Stimulated activated CD4-positive, alpha-beta T cell treated with anti-CD3 and anti-CD28 coated beads, Interleukin-15, amount 100 ng/mL, for 24 hours (primary cell): Measurements from ENCODE around the gene NCS1.

Experiments
- DNase-seq: peaks from one replicate; pipeline ENCODE4 v3.0.0-alpha.2; 2020

NCS1 gene

GRCh38 chr9:130177898-130178805 lies 5.9 kb downstream of the NCS1 start:
- no peak for DNase-seq

DNA sequence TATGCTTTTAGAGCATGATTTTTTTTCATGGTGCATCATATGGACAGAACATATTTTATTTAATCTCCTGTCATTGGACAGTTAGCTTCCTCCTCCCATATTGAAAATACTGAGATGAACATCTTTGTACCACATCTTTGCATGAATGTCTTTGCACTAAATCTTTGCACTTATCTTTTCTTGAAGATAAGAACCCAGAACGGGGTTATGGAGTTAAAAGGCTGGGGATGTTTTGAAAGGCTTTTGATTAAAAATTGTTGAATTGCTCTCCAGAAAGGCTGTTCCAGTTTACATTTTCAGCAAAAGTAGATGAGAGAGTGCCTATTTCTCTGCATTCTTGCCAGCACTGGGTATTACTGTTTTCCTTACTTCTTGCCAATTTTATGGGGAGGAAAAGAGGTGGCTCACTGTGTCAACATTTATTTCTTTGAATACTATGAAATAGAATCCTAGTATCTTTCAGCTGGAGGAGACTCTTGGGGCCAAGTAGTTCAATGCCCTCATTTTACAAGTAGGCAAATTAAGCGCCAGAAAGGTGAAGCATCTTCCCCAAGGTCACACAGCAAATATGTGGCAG lies 7.2 kb downstream of the NCS1 start:
- DNase-seq: no peak

GRCh38 chr9:130180516-130180915 lies 8.3 kb downstream of the NCS1 start:
- DNase-seq: no peak

- DNase-seq: no peak
Measured at GRCh38 chr9:130181678-130182380, 9.6 kb downstream of the NCS1 start.

GRCh38 chr9:130182381-130182909 lies 10.2 kb downstream of the NCS1 start:
- DNase-seq: no peak

DNA sequence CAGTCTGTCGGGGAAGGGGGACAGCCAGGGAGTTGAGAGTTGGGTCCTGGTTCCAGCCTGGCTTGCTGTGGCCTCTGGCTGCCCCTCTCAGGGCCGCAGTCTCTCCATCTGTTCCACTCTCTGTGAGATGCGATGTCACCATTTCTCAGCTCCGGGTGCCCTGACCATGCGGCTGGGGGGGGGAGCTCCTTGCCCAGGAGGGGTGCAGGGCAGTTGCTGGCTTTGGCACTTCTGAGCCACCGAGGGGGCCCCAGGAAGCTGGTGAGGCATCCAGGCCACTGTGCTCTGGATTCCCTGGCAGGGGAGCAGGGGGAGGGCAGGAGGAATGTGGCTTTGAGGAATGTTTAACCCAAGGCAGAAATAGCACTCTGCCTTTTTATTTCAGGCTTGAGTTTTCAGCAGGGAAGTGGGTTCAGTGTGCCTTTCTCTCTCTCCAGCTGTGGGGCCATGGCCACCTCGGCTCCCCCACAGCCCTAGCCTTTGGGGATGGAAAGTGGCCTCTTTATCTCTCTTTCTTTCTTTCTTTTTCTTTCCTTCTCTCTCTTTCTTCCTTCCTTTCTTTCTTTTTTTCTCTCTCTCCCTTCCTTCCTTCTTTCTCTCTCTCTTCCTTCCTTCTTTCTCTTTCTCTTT lies 11.0 kb downstream of the NCS1 start:
- DNase-seq: no peak

DNA sequence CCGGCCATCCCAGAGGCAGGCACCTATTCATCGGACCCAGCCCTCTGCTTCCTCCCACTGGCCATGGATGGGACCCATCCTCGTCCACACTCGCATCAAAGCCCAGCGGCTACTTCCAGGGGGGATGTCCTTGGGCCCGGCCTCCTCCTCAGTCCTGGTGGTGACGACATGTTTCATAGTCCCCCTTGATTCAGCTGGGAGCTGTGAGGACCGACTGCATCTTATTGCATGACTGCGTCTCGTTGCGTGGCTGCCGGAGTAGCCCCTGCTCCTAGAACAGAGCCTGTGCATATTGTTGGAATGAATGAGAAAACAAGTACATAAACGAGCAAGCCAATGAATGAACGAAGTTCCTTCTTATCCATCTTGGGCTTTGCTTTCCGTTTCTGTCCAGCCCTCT lies 12.8 kb downstream of the NCS1 start:
- no peak for DNase-seq

GRCh38 chr9:130185490-130186031 lies 13.4 kb downstream of the NCS1 start:
- DNase-seq: no peak

DNA sequence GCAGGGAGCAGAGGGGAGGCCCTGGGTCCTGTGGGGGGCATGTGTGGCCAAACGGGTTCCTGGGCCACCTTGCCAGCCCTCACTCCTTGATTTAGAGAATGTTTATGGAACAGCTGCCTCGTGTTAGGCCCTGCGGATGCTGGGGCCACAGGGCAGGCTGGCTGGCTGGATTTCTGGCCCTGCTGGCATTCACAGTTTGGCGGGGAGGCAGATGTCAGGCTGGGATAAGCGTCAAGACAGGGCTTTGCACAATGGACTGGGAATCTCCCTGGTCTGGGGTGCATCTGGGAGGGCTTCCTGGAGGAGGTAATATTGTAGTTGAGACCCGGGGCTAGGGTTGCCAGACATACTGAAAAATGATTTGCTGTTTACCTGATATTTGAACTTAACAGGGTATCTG lies 13.8 kb downstream of the NCS1 start:
- DNase-seq: no peak

GRCh38 chr9:130186839-130187522 lies 14.8 kb downstream of the NCS1 start:
- peak; percentile 30 for DNase-seq

GRCh38 chr9:130187523-130187846 lies 15.3 kb downstream of the NCS1 start:
- no peak for DNase-seq

GRCh38 chr9:130188860-130189481 lies 16.8 kb downstream of the NCS1 start:
- DNase-seq: no peak

DNA sequence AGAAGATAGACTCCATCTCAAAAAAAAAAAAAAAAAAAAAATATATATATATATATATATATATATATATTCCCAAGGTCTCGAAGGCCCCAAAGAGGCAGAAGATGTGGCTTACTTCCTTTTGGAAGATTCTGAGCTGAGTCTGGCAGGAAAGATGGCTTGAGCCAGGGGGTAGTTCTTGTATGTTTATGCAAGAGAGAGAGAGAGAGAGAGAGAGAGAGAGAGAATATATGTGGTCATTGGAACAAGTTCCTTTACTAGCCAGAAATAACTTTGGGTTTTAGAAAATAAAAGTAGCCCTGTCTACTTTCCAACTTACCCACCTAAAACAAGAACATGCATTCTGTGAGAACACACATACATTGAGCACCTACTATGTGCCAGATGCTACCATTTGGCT lies 17.6 kb downstream of the NCS1 start:
- no peak for DNase-seq

- no peak for DNase-seq
Measured at GRCh38 chr9:130191068-130191748, 19.0 kb downstream of the NCS1 start.

DNA sequence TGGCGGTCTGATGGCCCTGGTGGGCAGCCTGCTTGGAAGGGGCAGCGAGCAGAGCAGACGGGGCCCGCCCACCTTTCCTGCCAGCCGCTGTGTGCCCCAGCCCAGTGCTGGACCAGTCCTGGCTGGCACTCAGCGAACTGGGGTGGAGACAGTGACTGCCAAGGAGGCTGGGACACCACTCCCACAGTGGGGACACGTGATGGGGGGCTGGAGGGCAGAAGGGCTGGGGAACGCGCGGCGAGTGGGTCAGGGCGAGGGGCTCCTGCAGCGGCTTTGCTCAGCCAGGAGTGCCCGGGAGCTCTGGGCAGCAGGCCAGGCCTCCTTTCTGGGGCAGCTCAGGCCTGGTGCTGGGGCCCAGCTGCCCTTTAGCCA lies 19.5 kb downstream of the NCS1 start:
- DNase-seq: no peak

GRCh38 chr9:130192382-130192999 lies 20.3 kb downstream of the NCS1 start:
- no peak for DNase-seq

DNA sequence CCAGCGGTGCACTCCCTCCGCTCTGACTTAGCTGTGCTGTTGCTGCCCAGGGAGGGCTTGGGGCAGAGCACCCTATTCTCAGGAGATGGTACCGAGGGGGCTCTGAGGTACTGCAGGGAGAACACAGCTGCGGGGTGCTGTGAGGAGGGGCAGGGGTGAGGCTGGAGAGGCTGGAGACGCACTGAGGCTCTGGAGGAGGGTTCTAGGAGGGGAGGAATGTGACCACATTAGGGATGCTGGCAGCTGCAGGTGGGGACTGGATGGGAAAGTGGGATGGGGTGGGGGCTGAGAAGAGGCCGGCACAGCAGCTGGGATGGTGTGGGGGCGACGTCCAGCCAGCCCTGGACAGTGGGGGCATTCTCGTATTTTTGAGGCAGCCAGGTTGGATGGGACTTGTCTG lies 20.9 kb downstream of the NCS1 start:
- no peak for DNase-seq

DNA sequence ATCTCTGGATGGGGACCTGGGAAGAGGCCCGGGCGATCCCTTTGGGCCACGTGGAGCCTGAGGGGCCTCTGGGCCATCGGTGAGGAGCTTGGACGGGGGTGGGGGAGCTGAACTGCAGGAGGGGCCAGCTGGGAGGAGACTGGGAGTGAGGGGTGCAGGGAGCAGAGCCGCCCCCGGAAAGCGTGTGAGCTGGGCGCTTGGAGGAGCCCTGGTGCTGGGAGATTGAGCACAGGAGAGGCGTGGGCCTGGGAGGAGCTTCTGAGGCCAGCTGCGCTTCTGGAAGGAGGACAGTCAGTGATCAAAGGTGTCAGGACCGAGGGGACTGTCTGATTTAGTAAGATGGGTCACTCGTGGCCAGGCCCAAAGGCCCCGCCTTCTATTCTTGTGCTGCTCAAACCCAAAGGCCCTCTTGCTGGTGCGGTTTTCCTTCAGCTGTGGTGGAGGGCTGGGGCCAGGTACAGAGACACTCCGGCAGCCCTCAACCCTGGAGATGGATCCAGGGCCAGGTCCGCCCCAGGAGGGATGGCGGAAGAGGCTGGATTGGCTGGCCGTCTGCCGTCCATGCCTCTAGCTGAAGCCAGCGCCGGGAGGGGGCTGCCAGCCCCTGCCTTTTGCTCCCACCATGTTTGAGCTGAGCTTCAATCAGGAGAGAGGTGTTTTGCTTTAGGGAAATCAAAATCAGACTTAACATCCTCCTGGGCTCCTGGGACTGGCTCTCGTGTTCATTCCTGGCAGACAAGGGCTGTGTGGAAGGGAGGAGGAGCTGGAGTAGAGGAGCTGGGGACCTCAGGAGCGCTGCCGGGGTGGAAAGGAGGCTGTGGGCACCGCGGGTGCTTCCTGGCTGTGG lies 21.6 kb downstream of the NCS1 start:
- no peak for DNase-seq

DNA sequence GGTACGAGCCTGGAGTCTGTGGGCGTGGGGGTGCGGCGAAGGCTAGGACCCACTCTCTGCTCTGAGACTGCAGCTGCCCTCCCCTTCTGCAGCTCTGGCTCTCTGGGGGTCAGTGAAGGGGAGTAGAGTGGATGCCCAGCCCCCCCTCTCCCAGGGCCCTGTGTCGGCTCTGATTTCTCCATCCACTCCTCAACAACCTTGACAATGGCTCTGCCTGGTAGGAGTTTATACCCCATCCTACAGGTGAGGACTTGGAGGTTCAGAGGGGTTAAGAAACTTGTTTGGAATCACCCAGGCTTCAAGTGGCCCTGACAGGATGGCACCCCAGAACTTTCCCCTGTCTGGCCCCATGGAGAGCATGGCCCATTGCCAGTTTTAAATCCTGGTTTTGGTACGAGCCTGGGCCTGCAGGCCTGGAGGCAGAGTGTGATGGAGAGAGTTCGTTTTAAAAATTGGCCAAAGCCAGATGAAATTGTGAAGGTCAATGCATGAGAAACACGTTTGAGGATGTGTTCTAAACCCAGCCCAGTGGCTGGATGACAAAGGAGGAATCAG lies 22.3 kb downstream of the NCS1 start:
- no peak for DNase-seq

- no peak for DNase-seq
Measured at GRCh38 chr9:130195638-130196037, 23.4 kb downstream of the NCS1 start.
